ENCODE measurements around the gene TMEM41B.
"Not testable (repeated sequence)": the region's sequence is repeated elsewhere in the genome, so short reads cannot be mapped to it uniquely, and the experiment has no call there.

Gene TMEM41B

DNA sequence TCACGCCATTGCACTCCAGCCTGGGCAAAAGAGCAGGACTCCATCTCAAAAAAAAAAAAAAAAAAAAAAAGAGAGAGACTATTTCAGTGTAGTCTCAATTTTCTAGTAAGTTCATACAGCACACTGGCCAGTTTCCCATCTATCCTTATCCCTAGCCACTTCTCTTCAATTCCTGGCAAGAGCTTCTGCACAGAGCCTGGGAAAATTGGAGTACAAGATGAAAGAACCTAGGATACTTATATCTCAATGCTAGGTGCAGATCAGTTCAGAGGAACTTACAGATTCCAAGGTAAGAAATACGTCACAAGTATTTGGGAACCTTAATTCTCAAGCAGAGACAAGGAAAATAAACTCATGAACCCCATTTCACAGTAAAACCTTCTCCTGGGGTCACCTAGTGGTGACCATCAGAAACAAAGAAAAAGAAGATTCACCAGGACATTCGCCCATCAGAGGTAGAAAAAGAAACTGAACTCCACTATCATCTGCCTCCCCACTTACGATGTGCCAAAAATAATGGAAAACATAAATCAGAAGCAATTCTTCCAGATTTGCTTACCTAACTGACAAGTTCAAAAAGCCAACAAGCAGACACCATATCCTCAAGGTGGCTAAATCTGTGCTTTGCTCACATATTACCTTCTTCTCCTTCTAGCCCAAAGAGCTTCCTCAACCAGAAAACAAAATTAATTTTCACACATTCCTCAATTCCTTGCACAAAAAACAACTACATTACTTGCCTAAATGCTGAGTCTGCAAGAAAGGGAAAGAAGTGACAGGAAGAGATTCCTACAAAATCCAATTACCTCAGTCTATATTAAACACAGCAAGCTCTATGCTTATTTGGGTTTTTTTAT lies 54.2 kb downstream of the TMEM41B start:
- DNase-seq (ENCODE audit: low spot score), result no peak

DNA sequence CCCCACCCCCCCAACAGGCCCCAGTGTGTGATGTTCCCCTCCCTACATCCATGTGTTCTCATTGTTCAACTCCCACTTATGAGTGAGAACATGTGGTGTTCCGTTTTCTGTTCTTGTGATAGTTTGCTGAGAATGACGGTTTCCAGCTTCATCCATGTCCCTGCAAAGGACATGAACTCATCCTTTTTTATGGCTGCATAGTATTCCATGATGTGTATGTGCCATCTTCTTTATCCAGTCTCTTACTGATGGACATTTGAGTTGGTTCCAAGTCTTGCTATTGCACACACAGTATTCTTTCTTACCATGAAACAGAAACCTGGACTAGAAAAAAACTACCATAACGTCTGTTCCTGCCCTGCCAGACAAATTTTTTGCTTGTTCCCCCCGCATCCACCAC lies 56.1 kb downstream of the TMEM41B start:
- DNase-seq (ENCODE audit: low spot score), result not testable (repeated sequence)

DNA sequence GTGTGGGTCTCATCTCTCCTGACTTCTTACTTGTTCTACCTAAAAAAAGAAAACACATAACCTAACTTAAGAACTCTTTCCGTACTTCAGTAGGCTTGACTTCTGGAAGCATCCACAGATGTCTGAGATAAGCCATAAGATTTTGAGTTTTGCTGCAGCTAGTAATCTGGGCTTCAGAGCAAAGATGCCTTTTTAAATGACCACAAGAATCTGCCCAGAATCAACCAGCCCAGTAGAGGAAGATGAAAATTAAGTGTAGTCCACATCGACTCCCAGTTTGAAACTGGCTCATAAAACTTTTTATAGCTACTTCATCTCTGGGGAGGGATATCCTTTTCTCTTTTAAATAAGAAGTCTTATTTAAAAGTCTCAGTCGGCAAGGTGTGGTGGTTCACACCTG lies 60.0 kb downstream of the TMEM41B start:
- DNase-seq (ENCODE audit: low spot score), result no peak

DNA sequence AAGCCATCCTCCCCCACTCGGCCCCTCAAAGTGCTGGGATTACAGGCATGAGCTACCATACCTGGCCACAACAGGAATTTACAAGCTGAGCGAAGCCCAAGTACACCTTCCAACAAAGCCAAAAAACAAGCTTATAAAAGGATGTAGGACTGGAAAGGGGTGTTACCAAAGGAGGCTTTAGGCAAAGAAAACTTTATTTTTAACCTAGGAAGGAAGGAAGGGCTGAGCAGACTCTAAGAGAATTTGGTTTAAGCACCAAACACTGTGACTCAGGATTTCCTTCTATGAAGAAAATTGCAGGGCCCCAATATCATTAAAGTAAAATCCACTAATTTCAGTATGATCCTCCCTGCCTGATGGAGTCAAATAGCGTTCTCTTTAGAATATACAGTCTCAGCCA lies 61.3 kb downstream of the TMEM41B start:
- DNase-seq (ENCODE audit: low spot score), result no peak

DNA sequence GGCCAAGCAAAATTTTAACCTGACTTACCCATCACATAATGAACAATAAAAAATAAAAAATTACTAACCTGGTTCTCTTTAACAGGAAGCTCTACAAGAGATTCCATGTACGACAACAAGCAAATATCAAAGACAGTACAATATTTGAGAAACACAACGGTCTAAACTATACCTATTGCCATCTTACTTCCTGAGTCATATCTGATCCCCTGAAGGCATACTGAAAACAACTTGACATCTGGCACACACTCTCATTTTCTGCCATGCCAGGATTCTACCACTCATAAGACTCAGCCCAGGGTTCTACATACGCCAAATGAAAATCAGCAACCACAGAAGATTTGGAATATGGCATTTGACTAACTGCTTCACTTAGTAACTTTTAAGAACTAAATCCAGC lies 63.1 kb downstream of the TMEM41B start:
- DNase-seq (ENCODE audit: low spot score), result no peak

DNA sequence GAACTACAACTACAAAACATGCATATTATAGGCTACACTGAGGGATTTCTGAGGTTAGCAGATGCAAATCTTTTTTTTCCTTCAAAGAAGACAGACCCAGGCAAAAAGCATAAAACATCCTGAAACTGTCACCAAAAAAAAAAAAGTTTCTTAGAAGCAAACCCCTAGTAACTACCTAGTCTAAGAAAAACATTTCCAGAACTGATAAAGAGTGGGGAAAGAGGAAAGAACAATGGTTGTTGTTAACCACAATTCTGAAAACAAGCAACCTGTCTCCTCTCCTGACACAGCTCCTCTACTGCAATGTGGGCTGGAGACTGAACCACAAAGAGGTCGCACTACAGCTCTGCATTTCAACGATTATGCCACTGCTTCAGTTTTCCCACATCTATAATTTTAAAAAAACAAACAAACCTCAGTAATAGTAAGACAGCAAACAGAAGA lies 64.2 kb downstream of the TMEM41B start:
- DNase-seq (ENCODE audit: low spot score), result no peak

DNA sequence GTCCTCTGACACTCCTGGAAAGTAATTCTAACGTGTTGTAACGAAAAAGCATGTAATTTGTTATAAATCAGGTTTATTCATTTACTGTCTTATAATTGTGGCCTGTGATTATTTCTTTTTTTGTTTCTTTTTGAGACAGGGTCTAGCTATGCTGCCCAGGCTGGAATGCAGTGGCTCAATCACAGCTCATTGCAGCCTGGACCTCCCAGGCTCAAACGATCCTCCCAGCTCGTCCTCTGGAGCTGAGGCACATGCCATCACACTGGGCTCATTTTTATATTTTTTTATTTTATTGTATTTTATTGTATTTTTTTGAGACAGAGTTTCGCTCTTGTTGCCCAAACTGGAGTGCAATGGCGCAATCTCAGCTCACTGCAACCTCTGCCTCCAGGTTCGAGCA lies 65.1 kb downstream of the TMEM41B start:
- DNase-seq (ENCODE audit: low spot score), result no peak

DNA sequence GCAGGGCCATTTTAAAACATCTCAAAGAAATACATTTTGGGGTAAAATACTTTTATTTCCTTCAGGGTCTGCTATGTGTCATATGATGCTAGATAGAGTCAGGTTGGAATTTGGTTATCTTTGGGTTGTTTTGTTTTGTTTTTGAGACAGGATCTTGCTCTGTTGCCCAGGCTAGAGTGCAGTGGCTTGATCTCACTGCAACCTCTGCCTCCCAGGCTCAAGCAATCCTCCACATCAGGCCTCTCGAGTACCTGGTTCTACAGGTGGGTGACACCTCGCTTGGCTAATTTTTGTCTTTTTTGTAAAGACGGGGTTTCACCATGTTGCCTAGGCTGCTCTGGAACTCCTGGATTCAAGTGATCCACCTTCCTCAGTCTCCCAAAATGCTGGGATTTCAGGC lies 66.5 kb downstream of the TMEM41B start:
- no peak for DNase-seq (ENCODE audit: low spot score)

DNA sequence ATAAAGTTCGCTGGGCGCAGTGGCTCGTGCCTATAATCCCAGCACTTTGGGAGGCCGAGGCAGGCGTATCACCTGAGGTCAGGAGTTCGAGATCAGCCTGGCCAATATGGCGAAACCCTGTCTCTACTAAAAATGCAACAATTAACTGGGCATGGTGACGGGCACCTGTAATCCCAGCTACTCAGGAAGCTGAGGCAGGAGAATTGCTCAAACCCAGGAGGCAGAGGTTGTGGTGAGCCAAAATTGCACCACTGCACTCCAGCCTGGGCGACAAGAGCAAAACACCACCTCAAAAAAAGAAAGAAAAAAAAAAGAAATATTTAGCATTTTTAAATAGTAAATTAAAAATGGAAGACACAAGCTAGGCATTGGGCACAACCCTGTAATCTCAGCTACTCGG lies 78.2 kb downstream of the TMEM41B start:
- not testable (repeated sequence) for DNase-seq (ENCODE audit: low spot score)

DNA sequence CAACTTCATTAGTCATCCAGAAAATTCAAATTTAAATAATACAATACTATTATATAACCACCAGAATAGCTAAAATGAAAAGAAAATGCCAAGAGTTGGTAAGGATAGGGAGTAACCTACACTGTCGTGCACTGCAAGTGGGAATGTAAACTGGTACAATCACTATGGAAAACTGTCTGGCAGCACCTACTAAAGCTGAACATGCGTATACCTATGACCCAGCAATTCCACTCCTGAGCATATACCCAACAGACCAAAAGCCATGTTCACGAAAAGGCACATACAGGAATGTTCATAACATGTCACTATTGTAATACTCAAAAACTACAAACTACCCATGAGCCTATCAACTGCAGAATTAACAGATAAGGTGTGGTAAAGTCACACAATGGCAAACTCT lies 81.9 kb downstream of the TMEM41B start:
- no peak for DNase-seq (ENCODE audit: low spot score)

DNA sequence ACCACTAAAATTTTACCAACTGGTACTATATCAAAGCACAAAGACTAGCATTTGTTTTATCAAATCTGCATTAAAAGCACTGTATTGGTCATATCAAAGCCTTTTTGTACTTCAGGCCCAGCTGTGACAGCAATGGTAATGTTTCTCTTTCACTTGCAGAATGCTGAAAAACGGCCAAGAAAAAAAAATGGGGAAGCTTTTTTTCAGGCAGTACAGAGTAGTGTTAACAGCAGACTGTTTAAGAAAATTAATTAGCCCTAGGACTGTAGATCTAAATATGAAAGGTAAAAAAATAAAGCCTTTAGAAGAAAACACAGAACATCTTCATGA lies 82.6 kb downstream of the TMEM41B start:
- no peak for DNase-seq (ENCODE audit: low spot score)
